CMK (cell line): ENCODE data around the gene INPP5A.

Experiments used
- DNase-seq: peaks from one replicate; pipeline ENCODE4 v3.0.0-alpha.2; 2010; ENCODE audit warnings: low read depth

The INPP5A gene

DNA sequence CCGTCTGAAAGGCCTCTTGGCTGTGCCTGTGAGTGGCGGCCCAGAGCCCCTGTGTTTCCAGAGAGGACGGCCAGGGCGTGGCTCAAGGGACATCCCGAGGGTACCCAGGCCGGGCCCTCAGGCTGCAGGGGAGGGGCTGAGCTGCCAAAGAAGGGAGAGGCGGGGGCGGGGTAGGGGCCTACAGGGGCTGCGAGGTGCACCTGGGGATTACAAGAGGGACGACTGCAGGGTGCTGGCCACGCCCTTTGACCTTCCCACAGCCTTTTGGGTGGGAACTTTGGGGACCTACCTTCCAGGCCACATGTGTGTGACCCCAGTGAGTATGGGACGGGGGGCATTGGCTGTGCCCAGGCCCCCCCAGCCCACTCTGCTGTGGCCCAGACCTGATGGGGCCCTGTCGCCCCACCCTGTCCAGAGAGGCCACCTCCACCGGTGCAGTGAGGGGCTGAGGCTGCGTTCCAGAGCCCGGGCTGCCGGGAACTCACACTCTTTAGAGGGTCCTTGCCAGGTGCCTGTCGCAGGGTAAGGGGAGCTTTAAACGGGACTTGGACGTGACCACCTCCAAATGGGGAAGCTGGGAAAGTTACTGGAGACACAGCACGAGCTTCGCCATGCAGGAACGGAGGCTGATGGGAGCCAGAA, 267.3 kb downstream of the INPP5A start:
- DNase-seq, result no peak

DNA sequence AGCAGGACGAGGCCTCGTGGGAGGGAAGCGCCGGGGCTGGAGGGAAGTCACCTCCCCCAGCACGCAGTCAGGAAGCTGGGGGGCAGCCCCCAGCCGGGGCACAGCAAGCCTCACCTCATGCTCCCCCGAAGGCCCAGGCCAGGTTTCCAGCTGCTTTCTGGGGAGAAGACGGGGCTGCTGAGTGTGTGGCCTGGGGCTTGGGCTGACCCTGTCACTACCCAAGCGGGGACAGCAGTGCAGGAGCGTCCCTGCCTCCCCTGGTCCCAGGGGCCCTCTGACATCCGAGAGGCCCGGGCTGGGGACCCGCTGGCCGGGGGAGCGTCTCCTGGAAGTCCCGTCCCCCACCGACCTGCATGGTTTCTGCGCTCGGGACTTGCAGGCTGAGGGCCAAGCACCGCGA, 268.0 kb downstream of the INPP5A start:
- DNase-seq, result no peak

DNA sequence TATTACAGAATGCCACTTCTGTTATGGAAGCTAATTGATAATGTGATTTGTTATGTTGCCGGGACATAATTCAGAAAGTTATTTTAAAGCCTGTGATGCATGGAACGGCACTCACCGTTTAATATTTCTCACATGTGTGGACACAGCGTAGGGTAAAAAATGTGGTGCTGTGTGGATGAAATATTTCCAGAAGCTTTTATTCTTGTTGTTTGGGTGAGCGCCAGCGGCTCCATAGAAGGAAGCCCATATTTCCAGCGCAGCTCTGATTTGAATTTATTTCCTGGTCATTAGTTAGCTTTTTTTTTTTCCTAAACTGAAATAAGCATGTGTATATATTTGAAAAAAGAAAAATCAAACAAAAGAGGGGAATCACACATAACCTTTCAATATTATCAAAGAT, 268.5 kb downstream of the INPP5A start:
- DNase-seq, result no peak

DNA sequence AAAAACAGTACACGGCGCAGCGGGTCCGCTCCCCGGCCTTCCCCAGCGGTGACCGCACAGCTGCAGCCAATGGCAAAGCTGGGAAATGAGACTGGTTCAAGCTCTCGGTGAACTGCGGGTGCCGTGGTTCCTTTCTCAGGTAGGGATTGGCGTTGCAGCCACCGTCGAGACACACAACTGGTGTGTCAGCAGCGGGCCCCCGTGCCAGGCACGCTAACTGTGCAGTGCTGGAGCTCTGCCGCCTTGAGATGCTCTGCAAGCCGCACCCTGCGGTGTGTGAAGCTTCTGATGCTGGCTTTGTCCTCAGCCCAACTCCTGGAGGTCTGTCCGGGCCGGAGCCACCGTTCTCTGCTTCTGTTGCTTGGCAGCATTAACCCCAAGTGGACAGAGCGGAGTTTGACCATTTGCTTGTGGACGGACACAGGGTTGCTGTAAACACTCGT, 269.0 kb downstream of the INPP5A start:
- no peak for DNase-seq

DNA sequence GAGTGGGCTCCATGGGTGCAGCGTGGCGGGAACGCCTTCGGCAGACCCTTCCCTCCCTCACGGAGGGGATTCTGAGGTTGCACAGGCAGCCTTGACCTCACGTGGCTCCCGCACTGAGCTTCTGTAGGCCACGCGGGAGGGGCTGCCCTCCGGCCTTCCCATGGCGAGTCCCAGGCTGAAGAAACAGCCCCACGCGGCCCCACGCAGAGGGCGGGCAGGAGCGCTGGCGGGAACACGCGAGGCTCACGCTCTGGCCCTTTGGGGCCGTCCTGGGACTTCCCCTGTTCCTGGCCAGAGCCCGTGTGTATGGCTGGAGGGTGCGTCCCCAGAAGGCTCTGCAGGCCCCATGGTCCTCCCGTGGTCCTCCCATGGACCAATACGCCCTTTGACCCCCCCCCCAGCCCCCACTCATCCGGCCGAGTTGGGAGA, 270.0 kb downstream of the INPP5A start:
- DNase-seq, result no peak

DNA sequence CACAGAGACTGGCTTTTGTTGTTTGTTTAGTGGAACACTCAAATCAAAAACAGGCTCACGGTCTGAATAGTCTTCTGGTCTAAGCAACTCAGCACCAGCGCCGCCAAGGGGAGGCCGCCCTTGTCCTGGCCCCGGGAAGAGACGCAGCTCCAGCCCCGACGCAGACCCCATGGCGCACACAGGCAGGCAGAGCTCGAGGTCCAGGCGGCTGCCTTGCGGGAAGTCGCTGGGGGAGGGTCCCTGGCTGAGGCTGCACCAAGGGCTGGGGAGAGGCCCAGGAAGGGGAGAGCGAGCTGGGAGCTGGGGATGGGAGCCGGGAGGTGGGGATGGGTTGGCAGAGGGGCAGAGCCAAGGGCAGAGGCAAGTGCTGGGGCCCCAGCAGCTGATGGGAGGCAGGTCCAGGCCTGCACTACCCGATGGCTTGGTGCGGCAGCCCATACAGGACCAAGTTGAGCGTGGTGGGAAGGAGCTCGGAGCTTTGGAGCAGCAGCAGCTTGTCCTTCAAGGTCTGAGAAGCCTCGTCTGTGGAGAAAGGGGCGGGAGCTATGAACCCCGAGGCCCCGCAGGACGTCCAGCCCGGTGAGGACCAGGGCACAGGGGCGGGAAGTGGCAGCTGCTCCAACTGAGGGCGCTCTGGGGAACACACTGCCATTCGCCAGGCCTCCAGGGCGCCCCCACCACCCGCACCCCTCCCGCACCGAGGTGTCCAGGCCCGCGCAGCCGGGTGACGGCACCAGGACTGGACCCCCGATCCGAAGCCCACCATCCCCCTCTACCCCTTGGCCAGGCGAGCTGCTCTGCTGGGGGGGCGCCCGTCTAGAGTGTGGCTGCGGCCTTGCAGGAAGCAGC, 271.0 kb downstream of the INPP5A start:
- DNase-seq, result no peak

DNA sequence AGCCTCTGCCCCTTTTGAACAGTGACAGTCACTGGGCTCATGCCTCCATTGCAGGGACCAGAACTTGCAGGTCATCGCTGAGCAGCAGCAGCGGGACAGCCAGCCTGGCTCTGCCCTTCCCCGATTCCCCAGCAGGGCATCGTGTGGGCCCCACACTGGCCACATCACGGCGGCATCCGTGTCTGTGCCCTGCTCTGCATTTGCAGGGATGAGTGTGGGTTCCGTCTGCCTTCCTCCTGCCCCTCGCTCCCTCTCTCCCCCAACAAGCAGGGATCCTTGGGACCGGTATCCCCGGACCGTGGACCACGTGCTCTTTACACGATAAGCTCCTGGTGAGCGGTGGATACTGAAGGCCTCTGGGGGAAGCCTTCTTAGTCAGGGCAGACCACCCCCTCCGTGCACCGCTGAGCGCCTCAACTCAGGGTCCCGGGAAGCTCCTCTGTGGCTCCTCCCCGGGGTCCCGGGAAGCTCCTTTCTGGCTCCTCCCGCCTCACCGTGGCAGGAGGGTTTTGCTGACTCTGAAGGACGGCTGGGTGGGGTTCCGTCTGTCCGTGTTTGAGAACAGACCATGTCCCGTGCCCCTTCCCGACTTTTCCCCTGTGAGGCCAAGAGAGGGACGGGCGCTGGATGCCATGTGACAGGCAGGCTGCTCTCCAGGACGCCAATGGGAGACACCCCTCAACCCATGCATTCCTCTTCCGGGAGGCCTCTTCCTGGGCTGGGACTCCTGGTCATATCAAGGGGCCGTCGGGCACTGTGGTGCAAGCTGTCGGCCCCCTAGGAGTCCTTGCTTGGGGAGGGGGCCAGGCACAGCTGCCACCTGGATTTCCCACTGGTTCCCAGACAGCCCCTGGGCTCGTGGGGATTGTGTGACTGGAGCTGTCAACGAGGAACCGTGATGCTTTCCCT, 271.9 kb downstream of the INPP5A start:
- DNase-seq, result no peak

DNA sequence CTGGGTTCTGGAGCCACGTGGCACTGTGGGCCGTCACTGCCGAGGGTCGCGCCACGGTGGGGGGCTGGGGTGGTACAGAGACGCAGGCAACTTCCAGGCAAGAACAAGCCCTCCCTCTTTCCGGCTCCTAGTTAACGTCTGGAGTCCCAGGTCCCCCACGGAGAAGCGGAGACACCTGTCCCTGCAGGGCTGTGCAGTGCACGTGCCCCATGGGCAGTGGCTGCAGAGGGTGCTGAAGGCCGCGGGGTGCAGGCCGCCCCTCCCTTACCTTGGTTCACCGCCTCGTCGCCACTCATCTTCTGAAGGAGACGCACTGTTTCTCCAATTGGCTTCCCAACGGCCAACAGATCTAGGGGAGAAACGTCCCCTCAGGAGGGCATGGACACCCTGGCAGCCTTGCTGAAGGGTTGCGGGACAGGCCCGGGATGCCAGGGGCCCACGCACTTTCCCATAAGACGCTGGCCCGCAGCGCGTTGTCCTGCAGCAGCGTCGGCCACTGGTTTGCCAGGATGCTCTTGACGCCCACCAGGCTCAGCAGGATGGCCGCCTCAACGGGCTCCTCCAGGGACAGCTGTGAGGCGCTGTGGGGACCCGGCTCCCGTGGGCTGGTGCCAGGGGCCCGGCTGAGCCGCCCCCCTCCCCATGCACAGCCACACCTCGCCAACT, 272.7 kb downstream of the INPP5A start:
- DNase-seq, result no peak

DNA sequence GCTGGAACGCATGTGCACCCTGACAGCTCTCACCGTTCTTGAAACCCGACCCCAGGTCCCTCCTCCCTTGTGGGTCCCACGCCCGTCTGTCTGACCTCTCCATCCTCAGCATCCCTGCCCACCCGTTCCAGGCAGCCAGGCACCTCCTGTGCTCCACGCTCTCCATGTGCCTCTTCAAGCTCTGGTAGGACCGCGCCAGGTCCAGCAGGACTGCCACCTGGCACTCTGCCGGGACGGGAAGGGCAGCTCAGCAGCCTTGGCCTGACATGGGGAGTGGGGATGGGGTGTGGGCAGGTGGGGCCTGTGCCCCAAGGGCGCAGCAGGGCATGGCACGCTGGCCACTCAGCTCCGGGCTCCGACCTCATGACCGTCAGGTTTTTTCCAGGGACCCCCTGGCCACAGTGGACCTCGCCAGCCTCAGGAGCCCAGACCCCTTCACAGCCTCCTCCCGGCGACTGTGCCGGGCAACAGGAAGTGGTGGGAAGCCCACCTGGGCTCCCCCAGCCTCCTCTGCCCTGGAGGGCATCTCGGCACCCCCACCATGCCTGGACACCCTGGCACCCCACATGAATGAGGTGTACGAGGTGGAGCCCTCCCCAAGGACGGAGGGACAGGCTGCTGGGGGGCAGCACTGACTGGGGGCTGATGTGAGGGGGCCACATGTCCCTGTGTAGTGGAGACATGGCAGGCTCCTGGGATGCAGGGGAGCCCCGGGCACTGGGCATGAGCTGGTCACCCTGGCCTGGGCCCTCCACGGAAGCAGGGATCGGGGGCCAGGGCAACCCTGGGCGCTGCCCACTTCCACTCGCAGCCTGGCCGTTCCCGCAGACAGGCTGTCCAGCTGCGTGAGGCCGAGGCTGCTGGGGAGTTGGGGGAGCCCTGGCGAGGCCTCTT, 273.5 kb downstream of the INPP5A start:
- DNase-seq, result no peak

DNA sequence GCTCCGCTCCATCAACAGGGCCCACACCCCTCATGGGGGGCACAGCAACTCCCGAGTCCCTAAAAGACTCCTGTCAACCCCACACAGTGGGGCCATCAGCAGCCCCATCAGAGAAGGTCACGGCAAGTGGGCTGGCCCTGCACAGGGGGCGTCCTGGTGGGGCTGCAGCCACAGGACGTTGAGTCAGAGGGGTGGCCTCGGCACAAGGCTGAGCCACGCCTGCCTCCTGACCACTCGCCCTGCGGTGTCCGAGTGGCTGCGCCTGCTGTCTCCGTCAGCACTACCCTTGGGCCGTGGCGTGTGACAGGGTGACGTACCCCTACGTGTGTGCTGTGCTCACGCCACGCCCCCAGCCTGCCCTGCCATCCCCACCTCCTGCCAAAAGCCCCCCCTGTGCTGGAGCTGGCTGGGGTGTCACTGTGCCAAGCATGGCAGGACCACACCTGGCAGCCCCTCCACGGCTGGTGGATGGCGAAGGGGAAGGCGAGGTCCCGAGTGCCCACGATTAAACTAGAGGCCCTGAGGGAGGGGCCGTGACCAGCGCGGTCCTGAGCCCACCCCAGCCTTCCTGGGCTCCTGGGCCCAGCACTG, 274.4 kb downstream of the INPP5A start:
- no peak for DNase-seq

DNA sequence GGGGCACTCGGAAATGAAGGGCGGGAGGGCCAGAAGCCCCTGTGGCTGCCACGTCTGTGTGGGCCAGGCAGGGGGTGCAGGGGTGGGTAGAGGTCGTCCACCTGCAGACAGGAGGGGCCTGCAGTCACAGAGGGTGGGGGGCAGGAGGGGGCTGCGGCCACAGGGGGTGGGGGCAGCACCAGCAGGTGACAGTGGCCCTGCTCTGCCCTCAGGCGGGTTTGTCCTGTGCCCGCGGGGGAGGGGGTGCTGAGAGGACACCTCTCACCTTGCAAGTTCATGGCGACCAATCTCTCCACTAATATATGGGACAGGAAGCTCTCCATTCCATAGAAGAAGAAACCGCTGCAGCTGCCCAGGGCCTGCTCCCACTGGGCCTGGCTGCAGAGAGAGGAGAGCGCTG, 274.9 kb downstream of the INPP5A start:
- no peak for DNase-seq

DNA sequence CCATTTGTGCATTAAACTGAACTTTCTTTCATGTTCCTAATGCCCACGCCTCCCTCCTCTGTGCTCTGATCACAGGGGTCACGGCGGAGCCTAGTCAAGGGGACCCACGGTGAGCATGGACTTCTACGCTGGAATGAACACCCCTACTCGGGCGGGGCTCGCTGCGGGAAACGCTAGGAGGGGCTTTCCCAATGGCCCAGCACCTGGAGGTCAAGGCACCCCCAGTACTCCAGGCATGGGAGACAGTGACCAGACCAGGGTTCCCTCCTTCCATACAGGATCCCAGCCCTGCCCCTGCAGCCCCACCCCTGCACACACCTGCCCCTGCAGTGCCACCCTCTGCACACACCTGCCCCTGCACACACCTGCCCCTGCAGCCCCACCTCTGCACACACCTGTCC, 275.4 kb downstream of the INPP5A start:
- DNase-seq, result no peak

DNA sequence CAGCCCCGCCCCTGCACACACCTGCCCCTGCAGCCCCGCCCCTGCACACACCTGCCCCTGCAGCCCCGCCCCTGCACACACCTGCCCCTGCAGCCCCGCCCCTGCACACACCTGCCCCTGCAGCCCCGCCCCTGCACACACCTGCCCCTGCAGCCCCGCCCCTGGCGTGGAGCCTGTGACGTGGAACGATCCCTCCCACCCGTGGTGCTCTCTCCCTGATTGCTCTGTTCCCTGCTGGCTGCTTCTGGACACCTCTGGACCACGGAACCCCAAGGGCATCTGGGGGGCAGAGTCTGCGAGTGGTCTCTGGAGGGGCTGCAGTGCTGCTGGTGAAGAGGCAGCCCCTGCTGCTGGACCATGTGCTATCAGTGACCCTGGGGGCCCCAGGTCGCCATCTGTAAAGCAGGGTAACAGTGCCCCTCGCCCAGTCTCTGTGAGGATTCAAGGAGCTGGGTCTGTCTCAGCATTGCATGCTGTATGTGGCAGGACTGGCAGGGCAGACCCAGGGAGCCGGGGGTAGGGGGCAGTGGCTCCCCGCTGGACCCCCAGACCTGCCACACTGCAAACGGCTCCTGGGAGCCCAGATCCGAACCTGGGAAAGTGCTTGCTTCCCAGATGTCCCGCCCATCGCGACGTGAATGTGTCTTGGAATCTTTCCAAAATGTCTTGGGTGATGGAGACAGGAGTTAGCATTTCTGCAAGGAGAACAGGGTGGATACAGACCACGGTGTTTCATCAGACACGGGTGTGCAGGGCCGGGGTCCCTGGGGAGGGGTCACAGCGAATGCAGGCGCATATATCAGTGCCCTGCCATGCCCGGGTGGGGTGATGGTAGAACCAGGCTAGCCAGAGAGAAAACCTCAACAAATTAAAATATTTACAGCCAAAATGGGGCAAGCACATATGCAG, 276.2 kb downstream of the INPP5A start:
- DNase-seq, result no peak

DNA sequence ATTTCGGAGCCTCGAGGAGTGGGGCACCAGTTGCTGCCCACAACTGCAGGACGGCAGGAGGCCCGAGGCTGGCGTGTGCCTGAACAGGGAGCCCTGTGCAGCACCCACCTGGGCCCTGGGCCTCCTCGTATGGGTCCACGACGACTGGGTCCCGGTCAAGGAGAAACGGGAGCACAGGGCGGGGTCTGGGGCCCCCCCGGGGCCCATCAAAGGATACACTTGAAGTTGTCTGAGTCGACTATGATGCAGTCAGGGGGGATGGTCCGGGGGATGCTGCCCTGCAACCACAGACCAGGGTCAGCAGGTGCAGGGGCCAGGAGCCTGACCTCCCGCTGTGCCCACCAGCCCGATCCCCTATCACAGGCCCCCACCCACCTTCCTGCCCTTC, 276.9 kb downstream of the INPP5A start:
- no peak for DNase-seq

DNA sequence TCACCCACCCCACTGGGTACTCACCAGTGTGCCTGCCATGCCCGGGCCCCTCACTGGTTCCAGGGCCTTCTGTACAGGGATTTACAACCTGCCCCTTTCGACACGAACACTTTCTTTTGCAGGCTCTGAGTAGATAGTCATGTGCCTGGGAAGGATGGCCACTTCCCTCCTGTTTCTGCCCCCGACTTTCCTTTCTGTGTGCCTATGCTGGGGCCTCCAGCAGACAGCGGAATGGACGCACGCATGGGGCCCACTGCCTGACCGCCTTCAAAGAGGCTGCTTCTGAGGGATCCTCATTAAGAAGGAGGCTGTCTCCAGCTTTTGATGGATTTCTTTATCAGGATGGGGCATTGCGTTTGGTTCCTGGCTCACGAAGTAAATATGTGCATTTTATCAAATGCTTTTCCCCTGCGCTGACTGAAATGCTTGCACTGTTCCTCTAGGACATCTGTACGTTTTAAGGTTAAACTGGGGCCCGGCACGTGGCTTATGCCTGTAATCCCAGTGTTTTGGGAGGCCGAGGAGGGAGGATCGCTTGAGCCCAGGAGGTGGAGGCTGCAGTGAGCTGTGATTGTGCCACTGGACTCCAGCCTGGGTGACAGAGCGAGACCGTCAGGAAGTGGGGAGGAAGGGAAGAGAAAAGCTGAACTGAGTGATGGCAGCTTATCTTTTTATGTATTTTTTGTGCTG, 277.7 kb downstream of the INPP5A start:
- DNase-seq, result no peak

DNA sequence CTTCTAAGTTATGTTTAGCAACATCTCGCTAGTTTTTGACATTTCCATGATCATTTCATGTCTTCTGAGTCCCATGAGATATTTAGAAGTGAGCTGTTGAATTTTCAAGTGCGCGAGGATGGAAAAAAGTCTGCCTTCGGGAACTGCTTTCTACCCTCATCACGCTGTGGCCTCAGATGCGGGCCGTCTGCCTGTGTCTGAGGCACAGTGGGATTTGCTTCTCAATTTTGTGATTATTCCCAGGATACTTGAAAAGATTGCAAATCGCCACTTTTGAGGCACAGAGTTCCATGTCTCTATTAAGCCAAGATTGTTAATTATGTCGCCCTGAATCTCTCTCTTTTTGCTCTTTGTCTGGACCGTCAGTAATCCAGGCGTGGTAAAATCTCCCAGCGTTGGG, 279.1 kb downstream of the INPP5A start:
- no peak for DNase-seq

DNA sequence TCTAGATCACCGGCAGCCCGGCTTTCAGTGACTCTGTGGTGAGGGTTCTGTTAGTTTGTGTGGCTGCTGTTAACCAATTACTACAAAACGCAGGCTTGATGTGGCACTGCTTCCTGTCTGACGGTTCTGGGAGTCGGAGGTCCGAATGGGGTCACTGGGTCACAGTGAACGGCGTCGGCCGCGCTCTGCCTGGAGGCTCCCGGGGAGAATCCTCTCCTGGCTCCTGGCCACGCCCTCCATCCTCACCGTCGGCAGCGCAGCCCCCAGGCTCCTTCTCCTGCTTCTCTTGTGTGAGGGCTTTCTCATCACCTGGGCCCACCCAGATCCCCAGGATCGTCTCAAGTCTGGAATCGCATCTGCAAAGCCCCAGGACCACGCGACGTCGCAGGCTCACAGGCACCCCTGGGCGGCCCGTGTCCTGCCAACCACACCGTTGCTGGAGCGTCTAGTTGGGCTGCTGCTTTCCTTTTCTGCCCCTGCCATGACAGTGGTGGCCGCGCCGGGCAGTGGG, 280.2 kb downstream of the INPP5A start:
- no peak for DNase-seq

DNA sequence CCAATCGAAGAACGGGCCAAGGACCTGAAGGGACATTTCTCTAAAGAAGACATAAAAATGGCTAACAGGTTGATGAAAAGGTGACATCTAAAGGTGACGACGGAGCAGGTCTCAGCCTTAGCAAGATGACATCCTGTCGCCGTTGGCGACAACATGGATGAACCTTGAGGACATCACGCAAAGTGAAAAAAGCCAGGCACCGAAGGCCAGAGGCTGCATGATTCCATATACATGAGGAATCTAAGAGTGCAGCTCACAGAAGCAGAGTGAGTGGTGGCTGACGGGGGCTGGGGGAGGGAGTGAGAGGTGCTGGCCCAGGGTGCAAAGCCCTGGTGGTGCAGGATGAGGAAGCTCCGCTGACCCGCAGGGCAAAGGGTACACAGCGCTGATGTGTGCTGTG, 282.5 kb downstream of the INPP5A start:
- DNase-seq, result no peak
